ENCODE data around the gene TMEM208. TPM values are rescaled to one million over a fixed set of nuclear protein-coding genes. Genes with fewer than 3 reads are reported as not detected.

The TMEM208 gene
- total RNA-seq, 4 donors from 2014 or later: 10.2 to 57.9 (median 27.3) TPM

DNA sequence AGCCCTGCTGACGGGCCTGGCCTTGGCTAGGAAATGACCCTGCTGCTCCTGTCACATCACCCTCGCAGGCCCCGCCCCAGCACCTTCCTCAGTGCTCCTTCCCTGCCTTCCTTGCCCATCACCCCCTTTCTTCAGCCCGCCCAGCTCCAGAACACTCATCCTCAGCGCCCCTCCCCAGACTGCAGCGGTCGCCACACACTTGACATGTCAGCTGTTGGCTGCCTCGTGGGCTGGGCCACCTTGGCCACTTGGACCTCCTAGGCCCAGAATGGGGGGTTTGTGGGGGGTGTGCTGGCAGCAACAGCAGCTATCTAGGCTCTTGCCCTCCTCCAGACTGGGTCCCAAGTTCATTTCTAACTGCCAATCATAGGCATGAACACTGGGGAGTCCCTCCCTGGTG is 17.4 kb upstream of the TMEM208 start:
- intact Hi-C loops (cut with DNase I; ENCODE audit: low total_unique reads): no loop called here
- H3K4me1 ChIP-seq: no peaks in the 10 kb centered on the region
- no peak for TF ChIP-seq POLR2A (IDR thresholded peaks at IDR 0.05)
- TF ChIP-seq, protein P1, sequence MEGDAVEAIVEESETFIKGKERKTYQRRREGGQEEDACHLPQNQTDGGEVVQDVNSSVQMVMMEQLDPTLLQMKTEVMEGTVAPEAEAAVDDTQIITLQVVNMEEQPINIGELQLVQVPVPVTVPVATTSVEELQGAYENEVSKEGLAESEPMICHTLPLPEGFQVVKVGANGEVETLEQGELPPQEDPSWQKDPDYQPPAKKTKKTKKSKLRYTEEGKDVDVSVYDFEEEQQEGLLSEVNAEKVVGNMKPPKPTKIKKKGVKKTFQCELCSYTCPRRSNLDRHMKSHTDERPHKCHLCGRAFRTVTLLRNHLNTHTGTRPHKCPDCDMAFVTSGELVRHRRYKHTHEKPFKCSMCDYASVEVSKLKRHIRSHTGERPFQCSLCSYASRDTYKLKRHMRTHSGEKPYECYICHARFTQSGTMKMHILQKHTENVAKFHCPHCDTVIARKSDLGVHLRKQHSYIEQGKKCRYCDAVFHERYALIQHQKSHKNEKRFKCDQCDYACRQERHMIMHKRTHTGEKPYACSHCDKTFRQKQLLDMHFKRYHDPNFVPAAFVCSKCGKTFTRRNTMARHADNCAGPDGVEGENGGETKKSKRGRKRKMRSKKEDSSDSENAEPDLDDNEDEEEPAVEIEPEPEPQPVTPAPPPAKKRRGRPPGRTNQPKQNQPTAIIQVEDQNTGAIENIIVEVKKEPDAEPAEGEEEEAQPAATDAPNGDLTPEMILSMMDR (IDR thresholded peaks at IDR 0.05): no peak
- H3K27ac ChIP-seq: no peak overlapping the region
- no peaks in the 10 kb centered on the region for H3K9me3 ChIP-seq
- H3K36me3 ChIP-seq: no peaks in the 10 kb centered on the region
- H3K4me3 ChIP-seq: no peak overlapping the region
- H3K27me3 ChIP-seq: no peaks in the 10 kb centered on the region
- DNase-seq: no peak

DNA sequence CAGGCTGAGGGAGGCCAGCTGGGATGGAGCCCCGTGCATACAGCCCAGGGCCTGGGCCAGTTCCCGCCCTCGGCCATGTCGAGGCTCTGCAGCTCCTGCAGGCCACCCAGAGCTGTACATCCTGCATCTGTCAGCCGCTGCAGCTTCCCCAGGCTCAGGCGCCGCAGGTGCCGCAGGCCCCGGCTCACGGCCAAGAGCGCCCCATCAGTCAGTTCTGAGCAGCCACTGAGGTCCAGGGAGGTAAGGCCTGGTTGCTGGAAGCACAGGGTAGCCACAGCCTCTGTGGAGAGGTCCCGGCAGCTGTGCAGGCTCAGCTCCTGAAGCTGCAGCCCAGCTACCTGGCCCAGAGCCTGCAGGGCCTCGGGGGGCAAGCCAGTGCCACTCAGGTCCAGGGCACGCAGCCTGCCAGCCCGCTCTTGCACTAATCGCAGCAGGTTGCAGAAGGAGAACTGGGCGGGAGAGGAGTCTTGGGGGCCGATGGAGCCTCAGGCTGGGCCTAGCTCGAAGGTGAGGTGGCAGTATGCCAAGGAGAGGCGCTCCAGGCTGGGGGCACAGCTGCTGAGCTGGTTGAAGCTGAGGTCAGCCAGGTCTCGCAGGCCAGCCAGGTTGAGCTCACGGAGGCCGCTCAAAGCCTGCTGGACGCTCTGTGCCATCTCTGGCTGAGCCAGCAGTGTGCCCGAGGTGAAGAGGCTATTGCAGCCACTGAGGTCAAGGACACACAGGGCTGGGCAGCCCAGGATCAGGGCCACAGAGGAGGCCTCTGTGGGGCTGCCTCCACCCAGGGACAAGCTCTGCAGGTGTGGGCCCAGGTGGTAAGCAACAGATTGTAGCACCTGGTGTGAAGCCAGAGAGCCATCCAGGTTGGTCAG is 16.6 kb upstream of the TMEM208 start:
- TF ChIP-seq, protein P1 (IDR thresholded peaks at IDR 0.05): no peak
- TF ChIP-seq POLR2A (IDR thresholded peaks at IDR 0.05): no peak
- intact Hi-C loops (cut with DNase I; ENCODE audit: low total_unique reads): no loop called here
- Histone ChIP-seq H3K27me3 (no peaks in the 10 kb centered on the region), H3K36me3 (no peaks in the 10 kb centered on the region), H3K4me1 (no peaks in the 10 kb centered on the region), H3K4me3 (no peak overlapping the region), H3K27ac (no peak overlapping the region), H3K9me3 (no peaks in the 10 kb centered on the region)
- no peak for DNase-seq

DNA sequence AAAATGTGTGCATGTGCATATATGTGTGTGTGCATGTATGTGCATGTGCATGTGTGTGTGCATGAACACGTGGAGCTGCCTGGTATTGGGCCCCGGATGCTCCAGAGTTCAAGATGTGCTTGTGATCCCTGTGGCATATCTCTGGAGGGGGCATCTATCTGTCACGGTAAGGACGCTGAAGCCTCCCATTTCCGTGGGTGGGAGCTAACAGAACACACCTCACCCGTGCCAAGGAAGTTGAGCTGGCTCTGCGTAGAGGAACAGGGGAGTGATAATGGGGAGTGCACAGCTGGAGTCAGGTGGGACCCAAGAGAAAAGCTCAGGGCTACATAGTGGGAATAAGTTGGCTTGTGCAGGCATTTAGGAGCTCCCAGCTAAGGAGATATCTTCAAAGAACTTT is 15.3 kb upstream of the TMEM208 start:
- H3K27me3 ChIP-seq: no peaks in the 10 kb centered on the region
- H3K4me1 ChIP-seq: no peaks in the 10 kb centered on the region
- no peak for DNase-seq
- no peaks in the 10 kb centered on the region for H3K9me3 ChIP-seq
- no peaks in the 10 kb centered on the region for H3K36me3 ChIP-seq
- intact Hi-C loops (cut with DNase I; ENCODE audit: low total_unique reads): no loop called here
- H3K27ac ChIP-seq: no peak overlapping the region
- TF ChIP-seq POLR2A (IDR thresholded peaks at IDR 0.05): no peak
- TF ChIP-seq, protein P1 (IDR thresholded peaks at IDR 0.05): no peak
- H3K4me3 ChIP-seq: no peak overlapping the region

DNA sequence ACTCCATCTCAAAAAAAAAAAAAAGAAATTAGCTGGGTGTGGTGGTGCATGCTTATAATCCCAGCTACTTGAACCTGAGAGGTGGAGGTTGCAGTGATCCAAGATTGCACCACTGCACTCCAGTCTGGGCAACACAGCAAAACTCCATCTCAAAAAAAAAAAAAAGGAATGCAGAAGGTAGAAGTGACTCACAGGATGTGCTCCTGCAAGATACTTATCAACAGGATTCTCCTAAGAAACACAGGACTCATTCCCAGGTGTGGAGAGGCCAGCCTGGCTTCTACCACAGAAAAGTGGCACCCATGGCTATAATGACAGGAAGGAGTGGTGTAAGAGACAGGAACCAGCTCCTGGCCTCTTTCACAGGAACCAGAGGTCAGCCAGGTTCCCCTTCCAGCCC is 14.2 kb upstream of the TMEM208 start:
- Histone ChIP-seq H3K4me3 (no peak overlapping the region), H3K27ac (no peak overlapping the region), H3K4me1 (no peaks in the 10 kb centered on the region), H3K36me3 (no peaks in the 10 kb centered on the region), H3K9me3 (no peaks in the 10 kb centered on the region), H3K27me3 (no peaks in the 10 kb centered on the region)
- intact Hi-C loops (cut with DNase I; ENCODE audit: low total_unique reads): no loop called here
- no peak for DNase-seq
- TF ChIP-seq, protein P1 (IDR thresholded peaks at IDR 0.05): no peak
- no peak for TF ChIP-seq POLR2A (IDR thresholded peaks at IDR 0.05)

DNA sequence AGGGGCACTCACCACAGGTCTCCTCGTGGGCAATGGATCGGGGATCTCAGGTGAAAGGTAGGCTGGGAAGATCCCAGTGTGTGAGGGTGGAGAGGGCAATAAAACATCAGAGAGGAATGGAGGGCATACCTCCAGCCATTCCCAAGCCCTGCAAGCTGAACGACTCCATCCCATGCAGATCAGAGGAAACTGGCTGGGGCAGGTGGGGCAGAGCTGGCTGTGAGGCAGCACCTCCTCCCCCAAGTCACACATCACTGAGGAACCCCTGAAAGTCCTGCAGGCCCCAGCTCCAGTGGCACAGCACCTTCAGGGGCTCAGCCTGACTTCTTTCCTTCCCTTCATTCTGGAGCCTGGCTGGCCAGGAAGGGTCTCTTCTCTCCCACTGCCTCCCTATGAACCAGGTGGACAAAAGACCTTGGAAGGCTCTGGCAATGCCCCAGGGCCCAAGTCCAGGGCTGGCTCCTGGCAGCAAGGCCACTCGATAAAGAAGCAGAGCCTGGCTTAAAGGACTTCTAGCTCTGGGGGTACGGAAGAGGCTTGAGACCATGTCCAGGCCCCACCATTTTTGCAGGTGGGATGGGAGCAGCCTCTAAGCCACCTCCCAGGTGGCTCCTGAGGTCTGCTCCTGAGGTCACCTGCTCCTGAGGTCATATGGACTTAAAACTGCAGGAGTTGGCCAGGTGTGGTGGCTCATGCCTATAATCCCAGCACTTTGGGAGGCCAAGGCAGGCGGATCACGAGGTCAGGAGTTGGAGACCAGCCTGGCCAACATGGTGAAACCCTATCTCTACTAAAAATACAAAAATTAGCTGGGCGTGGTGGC is 13.5 kb upstream of the TMEM208 start:
- TF ChIP-seq, protein P1 (IDR thresholded peaks at IDR 0.05): no peak
- TF ChIP-seq POLR2A (IDR thresholded peaks at IDR 0.05): no peak
- Histone ChIP-seq H3K9me3 (no peaks in the 10 kb centered on the region), H3K27me3 (no peaks in the 10 kb centered on the region), H3K4me3 (no peak overlapping the region), H3K27ac (no peak overlapping the region), H3K4me1 (no peaks in the 10 kb centered on the region), H3K36me3 (no peaks in the 10 kb centered on the region)
- no peak for DNase-seq
- intact Hi-C loops (cut with DNase I; ENCODE audit: low total_unique reads): no loop called here
